ENCODE measurements around the gene TALDO1.

DNA sequence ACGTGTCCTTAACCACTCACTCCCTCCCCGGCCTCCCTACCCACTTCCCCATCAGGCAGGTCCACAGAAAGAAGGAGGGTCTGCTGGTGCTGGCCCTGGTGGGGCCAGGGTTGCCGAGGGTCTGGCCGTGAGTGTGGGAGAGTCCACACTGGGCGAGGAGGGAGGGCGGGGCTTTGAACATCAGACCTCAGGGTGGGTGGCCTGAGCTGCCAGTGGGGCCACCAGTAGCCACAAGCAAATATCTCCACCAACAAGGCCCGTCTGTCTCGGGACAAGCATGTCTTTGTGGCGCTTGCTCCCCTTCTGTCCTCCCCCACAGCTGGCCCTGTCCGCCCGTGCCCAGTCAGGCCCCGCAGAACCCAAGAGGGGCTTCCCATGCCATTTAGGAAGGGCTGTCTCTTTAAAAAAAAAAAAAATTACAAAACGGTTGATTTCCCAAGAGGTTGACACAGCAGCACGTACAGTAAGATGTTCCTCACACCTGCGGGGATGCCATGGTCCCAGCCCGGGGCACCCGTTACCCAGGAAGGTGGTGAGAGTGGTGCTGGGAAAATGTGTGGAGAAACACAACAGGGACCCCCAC, 17.7 kb upstream of the TALDO1 start:
- TF ChIP-seq, protein P1, sequence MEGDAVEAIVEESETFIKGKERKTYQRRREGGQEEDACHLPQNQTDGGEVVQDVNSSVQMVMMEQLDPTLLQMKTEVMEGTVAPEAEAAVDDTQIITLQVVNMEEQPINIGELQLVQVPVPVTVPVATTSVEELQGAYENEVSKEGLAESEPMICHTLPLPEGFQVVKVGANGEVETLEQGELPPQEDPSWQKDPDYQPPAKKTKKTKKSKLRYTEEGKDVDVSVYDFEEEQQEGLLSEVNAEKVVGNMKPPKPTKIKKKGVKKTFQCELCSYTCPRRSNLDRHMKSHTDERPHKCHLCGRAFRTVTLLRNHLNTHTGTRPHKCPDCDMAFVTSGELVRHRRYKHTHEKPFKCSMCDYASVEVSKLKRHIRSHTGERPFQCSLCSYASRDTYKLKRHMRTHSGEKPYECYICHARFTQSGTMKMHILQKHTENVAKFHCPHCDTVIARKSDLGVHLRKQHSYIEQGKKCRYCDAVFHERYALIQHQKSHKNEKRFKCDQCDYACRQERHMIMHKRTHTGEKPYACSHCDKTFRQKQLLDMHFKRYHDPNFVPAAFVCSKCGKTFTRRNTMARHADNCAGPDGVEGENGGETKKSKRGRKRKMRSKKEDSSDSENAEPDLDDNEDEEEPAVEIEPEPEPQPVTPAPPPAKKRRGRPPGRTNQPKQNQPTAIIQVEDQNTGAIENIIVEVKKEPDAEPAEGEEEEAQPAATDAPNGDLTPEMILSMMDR (IDR thresholded peaks at IDR 0.05) = no peak
- TF ChIP-seq POLR2A (IDR thresholded peaks at IDR 0.05) = no peak
